Ishikawa (cell line): ENCODE results near the gene GPAM.

ENCODE experiments used
- CEBPB ChIP-seq: IDR thresholded peaks from 2 replicates; pipeline ENCODE4 v1.6.1; 2012
- CREB1 ChIP-seq: IDR thresholded peaks from 2 replicates; pipeline ENCODE4 v1.6.1; 2012; ENCODE audit warnings: low read depth
- EGR1 ChIP-seq: IDR thresholded peaks from 2 replicates; pipeline ENCODE4 v1.6.1; 2012
- EP300 ChIP-seq: IDR thresholded peaks from 2 replicates; pipeline ENCODE4 v1.6.1; 2012; ENCODE audit warnings: borderline replicate concordance
- FOXM1 ChIP-seq: IDR thresholded peaks from 2 replicates; pipeline ENCODE4 v1.6.1; 2012; ENCODE audit warnings: low read depth, borderline replicate concordance
- NFIC ChIP-seq: IDR thresholded peaks from 2 replicates; pipeline ENCODE4 v1.6.1; 2012
- RAD21 ChIP-seq: IDR thresholded peaks from 2 replicates; pipeline ENCODE4 v1.6.1; 2012; ENCODE audit warnings: low read depth
- TAF1 ChIP-seq: IDR thresholded peaks from 2 replicates; pipeline ENCODE4 v1.6.1; 2012; ENCODE audit warnings: low read depth, mild to moderate bottlenecking
- TCF12 ChIP-seq: IDR thresholded peaks from 2 replicates; pipeline ENCODE4 v1.6.1; 2012; ENCODE audit warnings: low read depth
- TEAD4 ChIP-seq: IDR thresholded peaks from 2 replicates; pipeline ENCODE4 v1.6.1; 2012
- YY1 ChIP-seq: IDR thresholded peaks from 2 replicates; pipeline ENCODE4 v1.6.1; 2012; ENCODE audit warnings: low read depth
- ZBTB7A ChIP-seq: IDR thresholded peaks from 2 replicates; pipeline ENCODE4 v1.6.1; 2012; ENCODE audit warnings: low read depth
- TF ChIP-seq, protein P1 (sequence below): IDR thresholded peaks from 2 replicates; pipeline ENCODE4 v1.6.1; 2012
- TF ChIP-seq, protein P2 (sequence below): IDR thresholded peaks from 2 replicates; pipeline ENCODE4 v1.6.1; 2012; ENCODE audit warnings: low read depth, mild to moderate bottlenecking
- TF ChIP-seq, protein P3 (sequence below): IDR thresholded peaks from 2 replicates; pipeline ENCODE4 v1.6.1; 2012

The GPAM gene

GRCh38 chr10:112210666-112211065, 27.1 kb upstream of the GPAM start:
- TF ChIP-seq EGR1 (no peak), NFIC (no peak), TEAD4 (no peak), TCF12 (no peak), CEBPB (no peak), EP300 (no peak), ZBTB7A (no peak), FOXM1 (no peak), CREB1 (no peak), TAF1 (no peak), RAD21 (no peak)
- TF ChIP-seq, protein P1, sequence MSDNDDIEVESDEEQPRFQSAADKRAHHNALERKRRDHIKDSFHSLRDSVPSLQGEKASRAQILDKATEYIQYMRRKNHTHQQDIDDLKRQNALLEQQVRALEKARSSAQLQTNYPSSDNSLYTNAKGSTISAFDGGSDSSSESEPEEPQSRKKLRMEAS, result no peak
- TF ChIP-seq, protein P2, sequence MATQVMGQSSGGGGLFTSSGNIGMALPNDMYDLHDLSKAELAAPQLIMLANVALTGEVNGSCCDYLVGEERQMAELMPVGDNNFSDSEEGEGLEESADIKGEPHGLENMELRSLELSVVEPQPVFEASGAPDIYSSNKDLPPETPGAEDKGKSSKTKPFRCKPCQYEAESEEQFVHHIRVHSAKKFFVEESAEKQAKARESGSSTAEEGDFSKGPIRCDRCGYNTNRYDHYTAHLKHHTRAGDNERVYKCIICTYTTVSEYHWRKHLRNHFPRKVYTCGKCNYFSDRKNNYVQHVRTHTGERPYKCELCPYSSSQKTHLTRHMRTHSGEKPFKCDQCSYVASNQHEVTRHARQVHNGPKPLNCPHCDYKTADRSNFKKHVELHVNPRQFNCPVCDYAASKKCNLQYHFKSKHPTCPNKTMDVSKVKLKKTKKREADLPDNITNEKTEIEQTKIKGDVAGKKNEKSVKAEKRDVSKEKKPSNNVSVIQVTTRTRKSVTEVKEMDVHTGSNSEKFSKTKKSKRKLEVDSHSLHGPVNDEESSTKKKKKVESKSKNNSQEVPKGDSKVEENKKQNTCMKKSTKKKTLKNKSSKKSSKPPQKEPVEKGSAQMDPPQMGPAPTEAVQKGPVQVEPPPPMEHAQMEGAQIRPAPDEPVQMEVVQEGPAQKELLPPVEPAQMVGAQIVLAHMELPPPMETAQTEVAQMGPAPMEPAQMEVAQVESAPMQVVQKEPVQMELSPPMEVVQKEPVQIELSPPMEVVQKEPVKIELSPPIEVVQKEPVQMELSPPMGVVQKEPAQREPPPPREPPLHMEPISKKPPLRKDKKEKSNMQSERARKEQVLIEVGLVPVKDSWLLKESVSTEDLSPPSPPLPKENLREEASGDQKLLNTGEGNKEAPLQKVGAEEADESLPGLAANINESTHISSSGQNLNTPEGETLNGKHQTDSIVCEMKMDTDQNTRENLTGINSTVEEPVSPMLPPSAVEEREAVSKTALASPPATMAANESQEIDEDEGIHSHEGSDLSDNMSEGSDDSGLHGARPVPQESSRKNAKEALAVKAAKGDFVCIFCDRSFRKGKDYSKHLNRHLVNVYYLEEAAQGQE, result no peak
- TF ChIP-seq, protein P3, sequence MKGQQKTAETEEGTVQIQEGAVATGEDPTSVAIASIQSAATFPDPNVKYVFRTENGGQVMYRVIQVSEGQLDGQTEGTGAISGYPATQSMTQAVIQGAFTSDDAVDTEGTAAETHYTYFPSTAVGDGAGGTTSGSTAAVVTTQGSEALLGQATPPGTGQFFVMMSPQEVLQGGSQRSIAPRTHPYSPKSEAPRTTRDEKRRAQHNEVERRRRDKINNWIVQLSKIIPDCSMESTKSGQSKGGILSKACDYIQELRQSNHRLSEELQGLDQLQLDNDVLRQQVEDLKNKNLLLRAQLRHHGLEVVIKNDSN, result no peak

GRCh38 chr10:112209684-112210131, 26.1 kb upstream of the GPAM start:
- TF ChIP-seq, protein P3, result no peak
- TF ChIP-seq TEAD4 (no peak), RAD21 (no peak), EP300 (no peak), TAF1 (no peak), NFIC (no peak), TCF12 (no peak), CREB1 (no peak), YY1 (no peak), EGR1 (no peak)

- TF ChIP-seq ZBTB7A, result no peak
- TF ChIP-seq TCF12, result no peak
- TF ChIP-seq, protein P1, result no peak
- no peak for TF ChIP-seq EP300
- no peak for TF ChIP-seq CREB1
- no peak for TF ChIP-seq CEBPB
- TF ChIP-seq, protein P2, result no peak
- TF ChIP-seq FOXM1, result no peak
- TF ChIP-seq, protein P3, result no peak
- TF ChIP-seq EGR1, result no peak
- TF ChIP-seq TEAD4, result no peak
- no peak for TF ChIP-seq TAF1
- no peak for TF ChIP-seq YY1
- TF ChIP-seq NFIC, result no peak
- no peak for TF ChIP-seq RAD21
These were observed 25.4 kb upstream of the GPAM start for GRCh38 chr10:112208997-112209396.

DNA sequence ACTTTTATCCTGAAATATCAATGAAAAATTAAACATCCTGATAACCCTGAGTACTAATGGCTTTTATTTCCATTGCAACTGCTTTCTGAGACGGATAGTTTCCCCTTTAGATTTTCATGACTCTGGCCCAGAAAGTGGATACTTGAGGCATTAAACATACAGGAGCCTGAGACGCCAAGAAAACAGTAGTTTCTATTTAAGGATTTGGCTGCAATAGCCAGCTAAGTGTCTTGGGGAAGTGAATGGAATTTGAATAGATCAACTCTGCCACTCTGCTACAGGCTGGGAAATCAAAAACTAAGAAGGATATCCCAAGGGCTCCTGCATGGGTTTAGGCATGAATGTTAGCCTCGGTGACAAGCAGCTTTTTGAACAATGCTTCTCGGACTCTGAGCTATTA, 24.7 kb upstream of the GPAM start:
- TF ChIP-seq ZBTB7A, result no peak
- TF ChIP-seq FOXM1, result no peak
- TF ChIP-seq TAF1, result no peak
- TF ChIP-seq, protein P3, result no peak
- TF ChIP-seq TCF12, result no peak
- TF ChIP-seq, protein P2, result no peak
- no peak for TF ChIP-seq EGR1
- TF ChIP-seq RAD21, result no peak
- TF ChIP-seq NFIC, result no peak
- no peak for TF ChIP-seq CREB1
- TF ChIP-seq, protein P1, result no peak
- no peak for TF ChIP-seq TEAD4
- TF ChIP-seq EP300, result no peak
- no peak for TF ChIP-seq CEBPB
- TF ChIP-seq YY1, result no peak
